A549 (cell line): ENCODE results near the gene TPRG1L. TPM values are rescaled to one million over a fixed set of nuclear protein-coding genes. Genes with fewer than 3 reads are reported as not detected.

Experiments used
- ATAC-seq, 2 experiments: fragments of 200-7000 bp in 1 of 2; fragments of >200 bp in 1 of 2; cut with Nextera tagmentation in 1 of 2; cut with Tn5 transposase in 1 of 2; 3 replicates each; pipeline versions ENCODE4 v1.8.0 to v1.9.1; 2018 to 2020; ENCODE audit warnings: mild to moderate bottlenecking in 1 of 2, moderate library complexity in 1 of 2
- CTCF ChIA-PET: fragments of 300-600 bp; sonication (Branson Sonifier 250); formaldehyde crosslinking; extraction: SDS; loops from one replicate; lab custom pipeline; 2021; ENCODE audit warnings: antibody characterized with exemption, inconsistent platforms; lab: Yijun Ruan, JAX
- POLR2A ChIA-PET: fragments of 350-600 bp; formaldehyde crosslinking; extraction: SDS; loops from one replicate; lab custom pipeline; 2021; ENCODE audit warnings: antibody characterized with exemption, inconsistent platforms; lab: Yijun Ruan, JAX
- DNase-seq, 2 experiments: peaks; one replicate each; pipeline versions ENCODE4 v3.0.0 to v3.0.0-alpha.2; 2011 to 2016; ENCODE audit warnings: low read depth in 1 of 2, low spot score in 1 of 2
- FAIRE-seq: peaks from 2 replicates; lab custom pipeline; 2011; peaks lifted over from hg19 to GRCh38; lab: Jason Lieb, UNC
- H3K27ac ChIP-seq, 2 experiments: fragments of >200 bp; sonication (Bioruptor Twin); formaldehyde crosslinking; 3 replicates each; pipeline ENCODE4 v1.5.1; 2016 to 2017
- H3K4me1 ChIP-seq: fragments of >200 bp; sonication (Bioruptor Twin); formaldehyde crosslinking; 3 replicates; pipeline ENCODE4 v1.6.1; 2016
- H3K4me2 ChIP-seq: fragments of >200 bp; sonication (Bioruptor Twin); formaldehyde crosslinking; 3 replicates; pipeline ENCODE4 v1.6.1; 2016
- H3K4me3 ChIP-seq: fragments of >200 bp; sonication (Bioruptor Twin); formaldehyde crosslinking; 3 replicates; pipeline ENCODE4 v1.5.1; 2016
- H3K9me3 ChIP-seq: fragments of >200 bp; sonication (Bioruptor Twin); formaldehyde crosslinking; 3 replicates; pipeline ENCODE4 v1.6.1; 2016
- ELK1 ChIP-seq: fragments of 150-350 bp; IDR thresholded peaks from 2 replicates; pipeline ENCODE4 v1.6.1; 2014; ENCODE audit warnings: low read depth, mild to moderate bottlenecking, low read length
- HMGXB4 ChIP-seq: fragments of 250-450 bp; sonication (Bioruptor Pico); IDR thresholded peaks from 2 replicates; pipeline ENCODE4 v1.5.0; 2021; ENCODE audit warnings: mild to moderate bottlenecking, moderate library complexity, borderline replicate concordance
- JUNB ChIP-seq: fragments of >200 bp; sonication (Bioruptor Twin); formaldehyde crosslinking; IDR thresholded peaks from 2 replicates; pipeline ENCODE4 v1.6.1; 2016
- KDM1A ChIP-seq: fragments of 200-600 bp; sonication (generic); IDR thresholded peaks from 2 replicates; pipeline ENCODE4 v1.6.1; 2016; ENCODE audit warnings: low read depth, mild to moderate bottlenecking
- KDM5A ChIP-seq: fragments of 200-600 bp; sonication (generic); IDR thresholded peaks from 2 replicates; pipeline ENCODE4 v1.6.1; 2016; ENCODE audit warnings: antibody characterized with exemption, mild to moderate bottlenecking
- MAX ChIP-seq: IDR thresholded peaks from 2 replicates; pipeline ENCODE4 v1.6.1; 2012
- MYC ChIP-seq: IDR thresholded peaks from 2 replicates; pipeline ENCODE4 v1.6.1; 2012; ENCODE audit warnings: mild to moderate bottlenecking, inconsistent platforms, low read length, improper control_type of control experiment, borderline replicate concordance
- NPAS2 ChIP-seq: fragments of 250-450 bp; sonication (Bioruptor Pico); IDR thresholded peaks from 2 replicates; pipeline ENCODE4 v1.8.0; 2022; ENCODE audit warnings: mild to moderate bottlenecking, moderate library complexity, borderline replicate concordance
- PHF8 ChIP-seq: fragments of 200-600 bp; sonication (generic); IDR thresholded peaks from 2 replicates; pipeline ENCODE4 v1.6.1; 2016; ENCODE audit warnings: low read depth, mild to moderate bottlenecking, antibody characterized with exemption, moderate library complexity, borderline replicate concordance
- POLR2A ChIP-seq: IDR thresholded peaks from 2 replicates; pipeline ENCODE4 v1.6.1; 2012; ENCODE audit warnings: mild to moderate bottlenecking, low read length
- POLR2AphosphoS2 ChIP-seq: conservative IDR thresholded peaks from 2 replicates; pipeline ENCODE4 v1.6.1; 2012; ENCODE audit warnings: low read length, improper control_type of control experiment, inconsistent platforms
- REST ChIP-seq: fragments of 200-600 bp; sonication (generic); IDR thresholded peaks from 2 replicates; pipeline ENCODE4 v1.6.1; 2016; ENCODE audit warnings: antibody characterized with exemption, mild to moderate bottlenecking, moderate library complexity
- RFX5 ChIP-seq: fragments of 450-650 bp; IDR thresholded peaks from 2 replicates; pipeline ENCODE4 v1.7.1; 2014; ENCODE audit warnings: antibody characterized with exemption, mild to moderate bottlenecking, moderate library complexity
- ZFP36 ChIP-seq: fragments of 450-650 bp; IDR thresholded peaks from 2 replicates; pipeline ENCODE4 v1.6.1; 2014; ENCODE audit warnings: borderline replicate concordance; ENCODE audit not compliant: partially characterized antibody
- ZSCAN20 ChIP-seq: fragments of 250-450 bp; sonication (Bioruptor Pico); IDR thresholded peaks from 2 replicates; pipeline ENCODE4 v1.8.0; 2022; ENCODE audit warnings: mild to moderate bottlenecking, moderate library complexity
- WGBS: methylation state at CpG from one replicate; pipeline ENCODE4 v1.1.6; 2017; ENCODE audit errors: missing lambda C conversion rate; 5-methylcytosine and 5-hydroxymethylcytosine counted together
- polyA plus RNA-seq, 4 experiments: library from polyadenylated mRNA; depleted of rRNA in 3 of 4; stranded (reverse); fragments of >200 nt; fragmentation: RNase III in 1 of 4; extraction: RNeasy Plus Mini Kit Qiagen cat#74134 plus additional on column Dnase treatment in 1 of 4; gene quantifications; 2 replicates in 3 of 4; 3 replicates in 1 of 4; pipeline ENCODE4 v1.2.3, GENCODE V29; 2011 to 2017

TPRG1L gene
- polyA plus RNA-seq, 2 of the 4 experiments (the other 2 are of a cell fraction), result 13.1 to 20.1 TPM

- ChIA-PET POLR2A (no interaction called here), CTCF (interaction anchor here (1.0 to 1.2 kb wide), 3 partner anchors 31 to 193 kb away, joined by 3 read pairs; no protein-coding TSS in a partner anchor)
- FAIRE-seq, result no peak
- WGBS, result 94% methylated on average over 27 of the region's 27 CpGs
- Histone ChIP-seq H3K4me1 (peaks cover 6% of the 10 kb centered on the region; the same call in 1 of the 3 replicates), H3K9me3 (no peaks in the 10 kb centered on the region), H3K4me3 (no peak overlapping the region), H3K27ac (no peak overlapping the region), H3K4me2 (no peak overlapping the region)
- no peak for DNase-seq
- no peak for TF ChIP-seq RFX5
- no peak for TF ChIP-seq KDM5A
- no peak for TF ChIP-seq MYC
- TF ChIP-seq POLR2AphosphoS2, result no peak
- TF ChIP-seq KDM1A, result no peak
- no peak for TF ChIP-seq ZFP36
- no peak for TF ChIP-seq ZSCAN20 (CRISPR knock-in tag)
- TF ChIP-seq ELK1, result no peak
- no peak for TF ChIP-seq NPAS2 (CRISPR knock-in tag)
- TF ChIP-seq MAX, result no peak
- no peak for TF ChIP-seq HMGXB4 (CRISPR knock-in tag)
- ATAC-seq, result no peak
These were observed 21.0 kb downstream of the TPRG1L start for GRCh38 chr1:3645666-3646355.

GRCh38 chr1:3646596-3646995 lies 21.8 kb downstream of the TPRG1L start:
- H3K4me2 ChIP-seq, result no peak overlapping the region
- no peak for DNase-seq
- 85% methylated on average over 13 of the region's 20 CpGs for WGBS
- POLR2A ChIA-PET, result no interaction called here
- ATAC-seq, result no peak
- TF ChIP-seq PHF8 (no peak), JUNB (no peak)
- TF ChIP-seq, all 56 proteins: peak for 0
- Histone ChIP-seq H3K4me1 (peaks cover 9% of the 10 kb centered on the region; the same call in 2 of the 3 replicates), H3K27ac (no peak overlapping the region), H3K9me3 (no peaks in the 10 kb centered on the region), H3K4me3 (no peak overlapping the region)
- CTCF ChIA-PET, result interaction anchor here (1.0 to 1.4 kb wide), 2 partner anchors 32 to 78 kb away, joined by 3 to 6 read pairs; no protein-coding TSS in a partner anchor
- no peak for FAIRE-seq

- TF ChIP-seq JUNB (no peak), PHF8 (peak; percentile 80; the same call in 1 of the 2 replicates), POLR2A (peak; percentile 69), RFX5 (no peak), REST (0 out of 2 replicates have a peak, but pooled peaks have one; percentile 24), MAX (peak; percentile 59)
- WGBS, result under 1% methylated on average over 23 of the region's 60 CpGs
- ChIA-PET POLR2A (no interaction called here), CTCF (interaction anchor here (0.9 to 1.0 kb wide), 2 partner anchors 196 to 197 kb away, joined by 3 read pairs; no protein-coding TSS in a partner anchor)
- H3K4me1 ChIP-seq, result peaks cover 11% of the 10 kb centered on the region; the same call in 2 of the 3 replicates
- H3K4me2 ChIP-seq, result peak within 1 kb of the TSS; percentile 93
- ATAC-seq (peak; percentile 89 to 97), FAIRE-seq (no peak), DNase-seq (peak; percentile 80 to 86)
- H3K27ac ChIP-seq, result peak within 1 kb of the TSS; percentile 78 to 89
- H3K9me3 ChIP-seq, result no peaks in the 10 kb centered on the region
- peak within 1 kb of the TSS; percentile 96 for H3K4me3 ChIP-seq
These were observed 24.8 kb downstream of the TPRG1L start, which contains the start of gene WRAP73 for GRCh38 chr1:3649342-3650247. TSS of gene WRAP73 (minus strand) at chr1:3650103. CDS start at chr1:3649999, 104 bp downstream.
